SU-DHL-6 (cell line): ENCODE data around the gene CNTNAP5.

Experiments
- EZH2phosphoT487 ChIP-seq: fragments of 200-600 bp; sonication (generic), shearing (Covaris generic); conservative IDR thresholded peaks from 2 replicates; pipeline ENCODE4 v1.6.1; 2018; ENCODE audit warnings: mild to moderate bottlenecking, antibody characterized with exemption, low read length, moderate library complexity, mixed read lengths
- TF ChIP-seq, protein P1 (sequence below): fragments of 200-600 bp; sonication (generic); IDR thresholded peaks from one replicate; pipeline ENCODE4 v1.5.1; 2017; ENCODE audit warnings: antibody characterized with exemption, mild to moderate bottlenecking, low read length, moderate library complexity; ENCODE audit not compliant: insufficient read depth, poor library complexity, severe bottlenecking

DNA sequence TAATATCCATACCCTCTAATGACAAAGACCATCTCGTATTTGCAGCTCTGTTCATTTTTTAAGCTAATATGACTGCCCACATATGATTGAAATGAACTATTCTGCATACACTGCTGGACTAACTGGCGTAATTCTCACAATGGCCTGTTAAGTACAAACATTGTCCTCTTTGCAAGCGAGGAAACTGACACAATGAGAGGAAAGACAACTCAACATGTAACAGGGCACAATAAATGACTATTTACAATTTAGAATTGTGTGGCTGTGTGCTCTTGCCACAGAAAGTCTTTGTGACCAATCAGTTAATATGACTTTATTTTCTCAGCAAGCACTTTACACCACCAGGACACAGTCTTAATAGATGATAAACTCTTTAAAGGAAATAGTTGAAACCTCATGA, 498.0 kb downstream of the CNTNAP5 start:
- TF ChIP-seq, protein P1, sequence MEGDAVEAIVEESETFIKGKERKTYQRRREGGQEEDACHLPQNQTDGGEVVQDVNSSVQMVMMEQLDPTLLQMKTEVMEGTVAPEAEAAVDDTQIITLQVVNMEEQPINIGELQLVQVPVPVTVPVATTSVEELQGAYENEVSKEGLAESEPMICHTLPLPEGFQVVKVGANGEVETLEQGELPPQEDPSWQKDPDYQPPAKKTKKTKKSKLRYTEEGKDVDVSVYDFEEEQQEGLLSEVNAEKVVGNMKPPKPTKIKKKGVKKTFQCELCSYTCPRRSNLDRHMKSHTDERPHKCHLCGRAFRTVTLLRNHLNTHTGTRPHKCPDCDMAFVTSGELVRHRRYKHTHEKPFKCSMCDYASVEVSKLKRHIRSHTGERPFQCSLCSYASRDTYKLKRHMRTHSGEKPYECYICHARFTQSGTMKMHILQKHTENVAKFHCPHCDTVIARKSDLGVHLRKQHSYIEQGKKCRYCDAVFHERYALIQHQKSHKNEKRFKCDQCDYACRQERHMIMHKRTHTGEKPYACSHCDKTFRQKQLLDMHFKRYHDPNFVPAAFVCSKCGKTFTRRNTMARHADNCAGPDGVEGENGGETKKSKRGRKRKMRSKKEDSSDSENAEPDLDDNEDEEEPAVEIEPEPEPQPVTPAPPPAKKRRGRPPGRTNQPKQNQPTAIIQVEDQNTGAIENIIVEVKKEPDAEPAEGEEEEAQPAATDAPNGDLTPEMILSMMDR, result no peak
- no peak for TF ChIP-seq EZH2phosphoT487
